ENCODE results near the gene MAPK10. TPM values are rescaled to one million over a fixed set of nuclear protein-coding genes. Genes with fewer than 3 reads are reported as not detected.
A peak's percentile ranks its signal among the peaks of the same experiment; 100 is the strongest.

MAPK10 gene
- total and polyA plus RNA-seq, 4 experiments from 2014 or later, result 0.48 to 0.49 TPM; not detected in 2

DNA sequence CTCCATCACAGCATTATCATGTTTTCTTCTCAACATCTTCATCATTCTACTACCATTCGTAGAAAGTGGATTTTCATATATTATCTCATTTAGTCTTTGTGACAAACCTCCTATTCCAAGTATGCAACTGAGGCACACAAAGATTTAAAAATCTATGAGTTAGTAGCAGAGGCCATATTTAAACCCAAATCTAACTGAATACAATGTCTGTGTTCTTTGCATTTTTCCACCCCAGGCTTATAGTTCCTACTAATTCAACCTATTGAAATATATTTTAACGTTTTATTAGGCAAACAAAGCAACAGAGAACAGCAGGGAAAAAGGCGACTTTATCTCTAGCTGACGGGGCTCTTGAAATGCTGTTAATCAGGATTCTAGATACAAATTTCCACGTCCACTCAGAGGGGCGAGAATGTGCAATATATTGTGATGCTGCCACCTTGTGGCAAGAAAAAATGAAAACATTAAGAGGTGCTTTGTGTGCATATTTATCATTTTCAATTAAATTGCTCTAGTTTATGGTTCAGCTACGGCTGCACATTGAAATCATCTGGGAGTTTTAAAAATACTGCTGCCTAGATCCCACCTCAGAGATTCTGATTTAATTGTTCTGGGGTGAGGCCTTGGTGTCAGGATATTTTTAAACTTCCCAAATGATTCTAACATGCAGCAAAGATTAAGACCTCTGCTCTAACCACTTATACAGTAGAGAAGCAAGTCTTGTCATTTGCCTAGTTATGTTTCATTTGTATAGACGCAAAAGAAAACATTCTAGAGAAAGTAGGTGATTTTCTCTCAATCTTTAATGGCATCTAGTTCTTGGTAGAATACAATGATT, 315.9 kb downstream of the MAPK10 start:
- Mint-ChIP-seq H3K27ac (no peak overlapping the region), H3K4me1 (no peaks in the 10 kb centered on the region), H3K27me3 (peaks cover 0 to 1% of the 10 kb centered on the region in 2 donors), H3K4me3 (no peak overlapping the region), H3K9me3 (peaks cover 0 to 2% (median 0%) of the 10 kb centered on the region in 8 donors), H3K36me3 (no peaks in the 10 kb centered on the region)
- peak in 2 of 5 donors; percentile 1 to 3 for DNase-seq
- ChIA-PET POLR2A (ENCODE audit: partially characterized antibody) (no interaction called here), CTCF (ENCODE audit: partially characterized antibody) (interaction anchor here (1.0 to 2.1 kb wide), 4 partner anchors 10 to 21 kb away, joined by 4 to 5 read pairs (median 4); no protein-coding TSS in a partner anchor)
- intact Hi-C loops (cut with micrococcal nuclease), result loop anchor here (2.0 to 5.0 kb wide), 2 partner anchors 897 to 962 kb away; no protein-coding TSS in a partner anchor
- H3K27ac ChIP-seq (ENCODE audit: low read depth, low read length), result no peak overlapping the region
- no peaks in the 10 kb centered on the region for H3K4me1 ChIP-seq (ENCODE audit: insufficient read depth, low read length)
- H3K9me3 ChIP-seq (ENCODE audit: control insufficient read depth in 1 of 2, low read length in 2 of 2), result no peaks in the 10 kb centered on the region
- H3K4me3 ChIP-seq (ENCODE audit: low read length in 2 of 2), result no peak overlapping the region
- H3K36me3 ChIP-seq (ENCODE audit: insufficient read depth, low read length), result no peaks in the 10 kb centered on the region
- no peaks in the 10 kb centered on the region for H3K27me3 ChIP-seq (ENCODE audit: insufficient read depth, low read length)

DNA sequence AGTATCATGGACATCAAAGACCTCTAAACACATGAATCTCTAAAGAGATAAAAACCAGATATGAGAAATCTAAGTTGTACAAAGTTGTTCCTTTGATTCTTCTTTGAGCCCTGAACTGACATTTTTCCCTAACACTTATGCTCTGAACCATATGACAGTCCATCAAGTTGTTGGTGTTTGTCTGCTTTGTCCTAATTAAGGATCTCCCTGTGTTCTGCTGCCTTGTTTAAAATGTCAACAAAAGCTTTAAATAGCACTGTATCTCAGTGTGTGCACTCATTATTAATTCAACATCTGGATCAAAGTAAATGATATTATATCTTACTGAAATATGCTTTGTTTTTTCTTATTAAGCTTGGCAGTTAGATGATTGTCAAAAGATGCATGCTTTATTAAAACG, 321.8 kb downstream of the MAPK10 start:
- Histone ChIP-seq H3K4me1 (ENCODE audit: insufficient read depth, low read length) (no peaks in the 10 kb centered on the region), H3K4me3 (ENCODE audit: low read length in 2 of 2) (no peak overlapping the region), H3K36me3 (ENCODE audit: insufficient read depth, low read length) (no peaks in the 10 kb centered on the region), H3K27ac (ENCODE audit: low read depth, low read length) (no peak overlapping the region), H3K27me3 (ENCODE audit: insufficient read depth, low read length) (no peaks in the 10 kb centered on the region), H3K9me3 (ENCODE audit: control insufficient read depth in 1 of 2, low read length in 2 of 2) (no peaks in the 10 kb centered on the region)
- DNase-seq, result no peak
- Mint-ChIP-seq H3K27ac (no peak overlapping the region), H3K4me1 (no peaks in the 10 kb centered on the region), H3K4me3 (no peak overlapping the region), H3K36me3 (no peaks in the 10 kb centered on the region), H3K9me3 (peaks cover 0 to 4% (median 2%) of the 10 kb centered on the region in 8 donors), H3K27me3 (peaks cover 0 to 4% of the 10 kb centered on the region in 2 donors)
- POLR2A ChIA-PET (ENCODE audit: partially characterized antibody), result no interaction called here
- CTCF ChIA-PET (ENCODE audit: partially characterized antibody), result no interaction called here
- intact Hi-C loops (cut with micrococcal nuclease), result no loop called here

DNA sequence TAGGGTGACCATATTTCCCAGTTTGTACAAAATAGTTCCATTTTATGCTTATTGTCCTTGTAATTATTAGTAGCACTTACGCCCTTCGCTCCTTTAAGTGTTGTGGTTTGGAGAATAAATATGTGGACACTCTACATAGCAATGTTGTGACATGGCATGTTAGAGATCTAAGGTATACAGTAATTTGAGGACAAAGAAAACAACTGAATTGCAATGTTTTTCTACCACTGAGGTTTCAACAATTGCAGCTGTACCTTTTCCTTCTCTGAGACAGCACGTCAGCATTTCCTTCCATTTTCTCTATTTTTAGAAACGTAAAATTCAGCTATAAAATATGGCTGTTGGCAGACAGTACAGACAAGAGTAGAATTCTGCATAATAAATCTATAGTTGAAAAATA, 323.1 kb downstream of the MAPK10 start:
- Mint-ChIP-seq H3K36me3 (no peaks in the 10 kb centered on the region), H3K4me3 (no peak overlapping the region), H3K27me3 (peaks cover 0 to 4% of the 10 kb centered on the region in 2 donors), H3K27ac (no peak overlapping the region), H3K9me3 (peaks cover 0 to 4% (median under 1%) of the 10 kb centered on the region in 8 donors), H3K4me1 (no peaks in the 10 kb centered on the region)
- Histone ChIP-seq H3K27me3 (ENCODE audit: insufficient read depth, low read length) (no peaks in the 10 kb centered on the region), H3K27ac (ENCODE audit: low read depth, low read length) (no peak overlapping the region), H3K4me1 (ENCODE audit: insufficient read depth, low read length) (no peaks in the 10 kb centered on the region), H3K36me3 (ENCODE audit: insufficient read depth, low read length) (no peaks in the 10 kb centered on the region), H3K4me3 (ENCODE audit: low read length in 2 of 2) (no peak overlapping the region), H3K9me3 (ENCODE audit: control insufficient read depth in 1 of 2, low read length in 2 of 2) (no peaks in the 10 kb centered on the region)
- CTCF ChIA-PET (ENCODE audit: partially characterized antibody), result no interaction called here
- no peak for DNase-seq
- intact Hi-C loops (cut with micrococcal nuclease), result no loop called here
- POLR2A ChIA-PET (ENCODE audit: partially characterized antibody), result no interaction called here

DNA sequence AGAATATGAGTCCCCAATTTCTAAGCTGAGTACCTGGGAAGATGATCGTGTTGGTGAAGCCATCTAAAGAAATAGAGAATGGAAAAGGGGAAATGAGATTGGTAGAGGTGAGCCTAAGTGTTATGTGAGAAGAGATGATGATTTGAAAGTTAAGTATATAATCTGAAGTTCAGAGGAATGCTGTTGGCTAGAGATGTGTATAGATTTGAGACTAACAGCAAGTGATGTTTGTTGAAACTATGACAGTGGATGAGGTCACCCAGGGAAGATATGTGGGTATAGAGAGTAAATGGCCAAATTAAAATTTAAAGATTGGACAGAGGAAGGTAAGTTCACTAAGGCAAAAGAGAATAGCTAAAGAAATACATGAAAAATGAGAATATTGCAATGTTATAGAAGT, 324.2 kb downstream of the MAPK10 start:
- Histone ChIP-seq H3K27me3 (ENCODE audit: insufficient read depth, low read length) (no peaks in the 10 kb centered on the region), H3K4me1 (ENCODE audit: insufficient read depth, low read length) (no peaks in the 10 kb centered on the region), H3K36me3 (ENCODE audit: insufficient read depth, low read length) (no peaks in the 10 kb centered on the region), H3K4me3 (ENCODE audit: low read length in 2 of 2) (no peak overlapping the region), H3K9me3 (ENCODE audit: control insufficient read depth in 1 of 2, low read length in 2 of 2) (no peaks in the 10 kb centered on the region), H3K27ac (ENCODE audit: low read depth, low read length) (no peak overlapping the region)
- ChIA-PET CTCF (ENCODE audit: partially characterized antibody) (interaction anchor here (1.3 kb wide), 1 partner anchor 12 kb away, joined by 3 read pairs; no protein-coding TSS in a partner anchor), POLR2A (ENCODE audit: partially characterized antibody) (no interaction called here)
- Mint-ChIP-seq H3K36me3 (no peaks in the 10 kb centered on the region), H3K27me3 (peaks cover 0 to 4% of the 10 kb centered on the region in 2 donors), H3K9me3 (peaks cover 0 to 4% (median under 1%) of the 10 kb centered on the region in 8 donors), H3K4me3 (no peak overlapping the region), H3K27ac (no peak overlapping the region), H3K4me1 (no peaks in the 10 kb centered on the region)
- DNase-seq, result no peak
- intact Hi-C loops (cut with micrococcal nuclease), result no loop called here

DNA sequence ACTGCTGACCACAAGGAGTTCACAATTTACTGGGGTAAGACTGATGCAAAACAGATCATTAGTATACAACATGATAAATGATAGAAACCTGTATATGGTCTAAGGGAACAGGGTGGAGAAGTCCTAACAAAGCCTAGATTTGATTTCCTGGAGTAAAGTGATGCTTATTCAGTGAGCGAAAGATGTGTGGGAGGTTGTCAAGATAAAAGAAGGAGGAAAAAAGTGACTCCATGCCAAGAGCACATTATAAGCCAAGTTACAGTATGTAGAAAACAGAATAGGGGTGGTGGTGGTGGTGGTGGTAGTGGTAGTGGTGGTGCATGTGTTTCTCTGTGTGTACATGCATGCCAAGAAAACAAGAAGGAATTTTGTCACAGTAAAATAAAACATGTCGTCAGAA, 325.2 kb downstream of the MAPK10 start:
- H3K4me1 Mint-ChIP-seq, result no peaks in the 10 kb centered on the region

DNA sequence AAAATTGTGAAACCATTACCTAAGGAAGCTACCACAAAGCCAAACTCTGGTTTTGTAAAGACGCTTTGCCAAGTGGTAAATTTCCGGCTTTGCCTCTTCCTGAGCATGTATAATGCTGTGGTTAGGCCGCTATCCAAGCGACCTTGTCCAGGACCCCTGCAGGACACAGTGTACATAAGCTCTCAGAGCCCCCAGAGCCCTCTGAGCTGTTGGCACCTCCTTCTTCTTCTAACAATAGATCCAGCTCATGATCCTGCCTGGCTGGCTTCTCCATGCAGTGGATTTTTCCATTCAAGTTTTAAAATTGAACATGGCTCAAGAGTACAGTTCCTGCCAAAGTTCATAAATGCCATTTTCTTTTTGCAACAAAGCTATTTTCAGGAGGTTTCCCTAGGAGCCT, 326.7 kb downstream of the MAPK10 start:
- no peak overlapping the region for H3K27ac ChIP-seq (ENCODE audit: low read depth, low read length)
- Mint-ChIP-seq H3K36me3 (no peaks in the 10 kb centered on the region), H3K27ac (peak overlapping the region in 1 of 7 donors; percentile 61), H3K27me3 (peaks cover 0 to 4% of the 10 kb centered on the region in 2 donors), H3K9me3 (peaks cover 0 to 5% (median under 1%) of the 10 kb centered on the region in 8 donors), H3K4me3 (no peak overlapping the region), H3K4me1 (no peaks in the 10 kb centered on the region)
- no peaks in the 10 kb centered on the region for H3K27me3 ChIP-seq (ENCODE audit: insufficient read depth, low read length)
- no peak for DNase-seq
- POLR2A ChIA-PET (ENCODE audit: partially characterized antibody), result no interaction called here
- H3K36me3 ChIP-seq (ENCODE audit: insufficient read depth, low read length), result no peaks in the 10 kb centered on the region
- H3K4me3 ChIP-seq (ENCODE audit: low read length in 2 of 2), result no peak overlapping the region
- H3K4me1 ChIP-seq (ENCODE audit: insufficient read depth, low read length), result no peaks in the 10 kb centered on the region
- intact Hi-C loops (cut with micrococcal nuclease), result no loop called here
- H3K9me3 ChIP-seq (ENCODE audit: control insufficient read depth in 1 of 2, low read length in 2 of 2), result no peaks in the 10 kb centered on the region
- CTCF ChIA-PET (ENCODE audit: partially characterized antibody), result no interaction called here

More for the DNA sequence above, 325.2 kb downstream of the MAPK10 start:
- H3K4me3 ChIP-seq (ENCODE audit: low read length in 2 of 2), result no peak overlapping the region
- no peak overlapping the region for H3K27ac Mint-ChIP-seq
- ChIA-PET POLR2A (ENCODE audit: partially characterized antibody) (no interaction called here), CTCF (ENCODE audit: partially characterized antibody) (no interaction called here)
- no peaks in the 10 kb centered on the region for H3K27me3 ChIP-seq (ENCODE audit: insufficient read depth, low read length)
- no peaks in the 10 kb centered on the region for H3K36me3 ChIP-seq (ENCODE audit: insufficient read depth, low read length)
- no peak overlapping the region for H3K27ac ChIP-seq (ENCODE audit: low read depth, low read length)
- peaks cover 0 to 4% of the 10 kb centered on the region in 2 donors for H3K27me3 Mint-ChIP-seq
- no peak for DNase-seq
- peaks cover 0 to 5% (median under 1%) of the 10 kb centered on the region in 8 donors for H3K9me3 Mint-ChIP-seq
- H3K9me3 ChIP-seq (ENCODE audit: control insufficient read depth in 1 of 2, low read length in 2 of 2), result no peaks in the 10 kb centered on the region
- no peaks in the 10 kb centered on the region for H3K4me1 ChIP-seq (ENCODE audit: insufficient read depth, low read length)
- H3K36me3 Mint-ChIP-seq, result no peaks in the 10 kb centered on the region
- no peak overlapping the region for H3K4me3 Mint-ChIP-seq
- intact Hi-C loops (cut with micrococcal nuclease), result no loop called here

DNA sequence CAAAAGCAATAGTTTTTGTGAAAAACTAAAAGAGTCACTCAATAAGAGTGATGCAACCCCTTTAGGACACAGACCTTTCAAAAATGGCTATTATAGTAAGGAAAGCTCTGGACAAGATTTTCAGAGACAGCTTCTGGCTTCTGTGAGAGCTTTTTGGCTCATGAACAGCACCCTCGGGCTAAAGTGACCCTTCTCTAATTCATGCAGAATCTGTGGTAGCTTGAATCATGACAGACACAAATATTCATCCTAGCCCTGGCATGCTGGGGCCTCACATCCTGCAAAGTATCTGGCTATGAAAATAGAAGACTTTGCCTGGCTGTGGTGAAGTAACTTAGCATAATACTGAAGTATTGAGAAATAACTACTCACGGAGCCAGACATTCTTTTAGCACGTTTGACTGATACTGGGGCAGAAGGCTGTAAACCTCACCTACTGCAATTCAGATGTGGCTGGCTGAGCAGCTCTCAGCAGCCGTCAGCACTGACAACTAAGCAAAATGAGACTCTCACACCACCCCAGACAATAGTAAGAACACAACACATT, 327.3 kb downstream of the MAPK10 start:
- CTCF ChIA-PET (ENCODE audit: partially characterized antibody), result no interaction called here
- Histone ChIP-seq H3K4me1 (ENCODE audit: insufficient read depth, low read length) (no peaks in the 10 kb centered on the region), H3K36me3 (ENCODE audit: insufficient read depth, low read length) (no peaks in the 10 kb centered on the region), H3K27ac (ENCODE audit: low read depth, low read length) (no peak overlapping the region), H3K9me3 (ENCODE audit: control insufficient read depth in 1 of 2, low read length in 2 of 2) (no peaks in the 10 kb centered on the region), H3K27me3 (ENCODE audit: insufficient read depth, low read length) (no peaks in the 10 kb centered on the region), H3K4me3 (ENCODE audit: low read length in 2 of 2) (no peak overlapping the region)
- Mint-ChIP-seq H3K27ac (no peak overlapping the region), H3K36me3 (no peaks in the 10 kb centered on the region), H3K4me3 (no peak overlapping the region), H3K4me1 (no peaks in the 10 kb centered on the region), H3K9me3 (peaks cover 0 to 5% (median under 1%) of the 10 kb centered on the region in 8 donors), H3K27me3 (peaks cover 0 to 4% of the 10 kb centered on the region in 2 donors)
- POLR2A ChIA-PET (ENCODE audit: partially characterized antibody), result no interaction called here
- intact Hi-C loops (cut with micrococcal nuclease), result no loop called here
- no peak for DNase-seq
